Activated CD8-positive, alpha-beta memory T cell treated with anti-CD3 and anti-CD28 coated beads, Interleukin-2, amount 50 U/mL, for 4 hours (primary cell): ENCODE results near the gene EIF4B.

ENCODE experiments used
- DNase-seq: peaks from one replicate; pipeline ENCODE4 v3.0.0-alpha.2; 2020

The EIF4B gene

GRCh38 chr12:53047221-53048032 lies 41.2 kb downstream of the EIF4B start:
- peak; percentile 72 for DNase-seq

GRCh38 chr12:53048033-53048779 lies 42.0 kb downstream of the EIF4B start:
- no peak for DNase-seq

- no peak for DNase-seq
These were observed 42.6 kb downstream of the EIF4B start for GRCh38 chr12:53048780-53049401.

- DNase-seq, result no peak
These were observed 43.5 kb downstream of the EIF4B start, which contains the start of gene TNS2 for GRCh38 chr12:53049571-53050318. TSS of gene TNS2 (plus strand) at chr12:53050065. CDS start at chr12:53050186, 121 bp downstream.

GRCh38 chr12:53050426-53051057 lies 44.3 kb downstream of the EIF4B start:
- DNase-seq, result no peak

GRCh38 chr12:53051058-53051880 lies 45.0 kb downstream of the EIF4B start:
- DNase-seq, result no peak

GRCh38 chr12:53051881-53052412 lies 45.7 kb downstream of the EIF4B start:
- DNase-seq, result no peak

GRCh38 chr12:53052419-53053217 lies 46.4 kb downstream of the EIF4B start:
- DNase-seq, result no peak

GRCh38 chr12:53053218-53054111 lies 47.2 kb downstream of the EIF4B start:
- peak; percentile 64 for DNase-seq

GRCh38 chr12:53054112-53054878 lies 48.0 kb downstream of the EIF4B start:
- peak; percentile 91 for DNase-seq

- DNase-seq, result no peak
These were observed 49.4 kb downstream of the EIF4B start for GRCh38 chr12:53055471-53056266.

- no peak for DNase-seq
These were observed 50.0 kb downstream of the EIF4B start for GRCh38 chr12:53056296-53056695.

GRCh38 chr12:53056901-53057300 lies 50.6 kb downstream of the EIF4B start:
- no peak for DNase-seq

- no peak for DNase-seq
These were observed 51.7 kb downstream of the EIF4B start for GRCh38 chr12:53057816-53058500.

- DNase-seq, result no peak
These were observed 52.6 kb downstream of the EIF4B start for GRCh38 chr12:53058674-53059433.

GRCh38 chr12:53059434-53060063 lies 53.3 kb downstream of the EIF4B start:
- no peak for DNase-seq
